CD4-positive, alpha-beta T cell treated with Interleukin-2 at 100 ng/mL for 4 hours (primary cell): ENCODE data around the gene ZER1.
"Not testable (repeated sequence)": the region's sequence is repeated elsewhere in the genome, so short reads cannot be mapped to it uniquely, and the experiment has no call there.

Experiments used
- DNase-seq: peaks from one replicate; pipeline ENCODE4 v3.0.0-alpha.2; 2020; ENCODE audit warnings: low spot score

The ZER1 gene

GRCh38 chr9:128715436-128715750 lies 56.3 kb downstream of the ZER1 start:
- DNase-seq, result no peak

GRCh38 chr9:128714586-128715435 lies 56.9 kb downstream of the ZER1 start:
- no peak for DNase-seq

- DNase-seq, result no peak
Observed at GRCh38 chr9:128713941-128714573, 57.7 kb downstream of the ZER1 start.

GRCh38 chr9:128713411-128713780 lies 58.3 kb downstream of the ZER1 start:
- no peak for DNase-seq

- DNase-seq, result no peak
Observed at GRCh38 chr9:128712451-128713410, 59.0 kb downstream of the ZER1 start.

- DNase-seq, result no peak
Observed at GRCh38 chr9:128707446-128707845, 64.3 kb downstream of the ZER1 start.

- DNase-seq, result no peak
Observed at GRCh38 chr9:128706671-128707381, 64.9 kb downstream of the ZER1 start.

GRCh38 chr9:128706045-128706444 lies 65.7 kb downstream of the ZER1 start:
- DNase-seq, result no peak

GRCh38 chr9:128705051-128705965 lies 66.4 kb downstream of the ZER1 start:
- DNase-seq, result no peak

- no peak for DNase-seq
Observed at GRCh38 chr9:128704356-128704670, 67.4 kb downstream of the ZER1 start.

- DNase-seq, result no peak
Observed at GRCh38 chr9:128703616-128704355, 67.9 kb downstream of the ZER1 start.

- no peak for DNase-seq
Observed at GRCh38 chr9:128702949-128703615, 68.6 kb downstream of the ZER1 start.

- peak; percentile 80 for DNase-seq
Observed at GRCh38 chr9:128702445-128702948, 69.2 kb downstream of the ZER1 start, which contains the start of gene PKN3. PKN3 (plus strand) TSS chr9:128702503; CDS start chr9:128702916, 413 bp downstream.

- no peak for DNase-seq
Observed at GRCh38 chr9:128701227-128701854, 70.4 kb downstream of the ZER1 start.

GRCh38 chr9:128699096-128699795 lies 72.5 kb downstream of the ZER1 start:
- not testable (repeated sequence) for DNase-seq

GRCh38 chr9:128696923-128697707 lies 74.6 kb downstream of the ZER1 start:
- DNase-seq, result no peak

- no peak for DNase-seq
Observed at GRCh38 chr9:128694344-128694743, 77.4 kb downstream of the ZER1 start.
